Fibroblast of gingiva (primary cell): ENCODE measurements around the gene PAX6.

Experiments
- DNase-seq: peaks from one replicate; pipeline ENCODE4 v3.0.0-alpha.2; 2011; ENCODE audit warnings: low read depth

Gene PAX6

GRCh38 chr11:31810779-31811647 is at the start of gene PAX6:
Gene PAX6 (minus strand): TSS chr11:31811322. CDS start chr11:31806411, 4,911 bp downstream.
- no peak for DNase-seq

DNA sequence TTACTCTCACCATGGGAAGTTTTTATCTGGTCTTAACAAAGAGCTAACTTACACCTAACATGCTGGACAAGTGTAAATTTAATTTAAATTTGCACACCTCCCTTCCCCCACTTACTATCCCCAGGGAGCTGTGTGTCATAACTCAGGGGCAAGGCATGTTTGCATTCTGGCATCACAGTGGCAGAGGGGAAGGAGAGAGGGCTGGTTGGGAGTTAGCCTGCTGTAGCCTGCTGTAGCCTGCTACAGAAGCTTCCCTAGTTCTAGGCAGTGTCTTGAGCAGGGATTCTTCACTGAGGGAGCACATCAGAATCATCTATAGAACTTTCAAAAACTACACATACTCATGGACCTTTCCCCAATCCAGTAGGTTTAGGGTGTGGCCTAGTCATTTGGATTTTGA is 49.3 kb upstream of the PAX6 start:
- DNase-seq, result no peak

DNA sequence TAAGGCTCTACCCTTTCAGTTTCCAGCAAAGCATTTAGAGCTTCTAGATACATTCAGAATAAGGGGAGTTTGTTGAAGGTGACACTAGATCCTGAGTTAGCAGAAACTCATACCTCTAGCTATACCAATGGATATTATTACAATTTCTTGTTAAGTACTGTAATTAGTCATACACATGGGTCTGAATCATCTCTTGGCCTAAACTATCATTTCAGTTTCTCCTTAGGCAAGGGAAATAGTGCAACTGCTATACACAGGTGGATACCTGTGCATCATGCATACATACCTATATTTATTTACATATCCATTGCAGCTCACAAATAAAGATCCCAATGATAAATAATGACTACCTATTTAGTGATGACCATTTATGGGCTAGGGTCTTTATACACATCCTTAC is 45.1 kb upstream of the PAX6 start:
- DNase-seq, result no peak

GRCh38 chr11:31855466-31855865 is 44.3 kb upstream of the PAX6 start:
- no peak for DNase-seq

- no peak for DNase-seq
Measured at GRCh38 chr11:31850365-31850764, 39.2 kb upstream of the PAX6 start.

- DNase-seq, result no peak
Measured at GRCh38 chr11:31847761-31848160, 36.6 kb upstream of the PAX6 start.

DNA sequence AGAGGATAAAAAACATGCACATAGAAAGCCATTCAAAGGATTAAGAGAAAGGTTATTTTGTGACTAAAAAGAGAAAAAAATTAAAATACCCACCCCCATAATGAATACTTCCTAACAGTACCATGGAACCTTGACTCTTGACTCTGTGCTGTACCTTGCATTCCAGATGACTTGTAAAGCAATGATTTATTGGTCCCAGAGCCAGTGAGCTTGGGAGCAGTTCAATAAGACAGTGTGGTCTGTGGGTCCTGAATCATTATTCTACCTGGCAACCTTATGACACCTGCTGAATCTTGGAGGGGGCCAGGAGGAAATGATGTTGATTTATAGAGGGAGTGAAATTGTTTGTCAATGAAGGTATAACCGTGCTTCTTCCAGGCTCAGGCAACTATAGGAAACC is 34.2 kb upstream of the PAX6 start:
- no peak for DNase-seq

- DNase-seq, result no peak
Measured at GRCh38 chr11:31844351-31844750, 33.2 kb upstream of the PAX6 start.

- DNase-seq, result no peak
Measured at GRCh38 chr11:31841435-31841834, 30.3 kb upstream of the PAX6 start.

- DNase-seq, result no peak
Measured at GRCh38 chr11:31834237-31834636, 23.1 kb upstream of the PAX6 start.

- no peak for DNase-seq
Measured at GRCh38 chr11:31830406-31830805, 19.3 kb upstream of the PAX6 start.

GRCh38 chr11:31828217-31828616 is 17.1 kb upstream of the PAX6 start:
- no peak for DNase-seq

DNA sequence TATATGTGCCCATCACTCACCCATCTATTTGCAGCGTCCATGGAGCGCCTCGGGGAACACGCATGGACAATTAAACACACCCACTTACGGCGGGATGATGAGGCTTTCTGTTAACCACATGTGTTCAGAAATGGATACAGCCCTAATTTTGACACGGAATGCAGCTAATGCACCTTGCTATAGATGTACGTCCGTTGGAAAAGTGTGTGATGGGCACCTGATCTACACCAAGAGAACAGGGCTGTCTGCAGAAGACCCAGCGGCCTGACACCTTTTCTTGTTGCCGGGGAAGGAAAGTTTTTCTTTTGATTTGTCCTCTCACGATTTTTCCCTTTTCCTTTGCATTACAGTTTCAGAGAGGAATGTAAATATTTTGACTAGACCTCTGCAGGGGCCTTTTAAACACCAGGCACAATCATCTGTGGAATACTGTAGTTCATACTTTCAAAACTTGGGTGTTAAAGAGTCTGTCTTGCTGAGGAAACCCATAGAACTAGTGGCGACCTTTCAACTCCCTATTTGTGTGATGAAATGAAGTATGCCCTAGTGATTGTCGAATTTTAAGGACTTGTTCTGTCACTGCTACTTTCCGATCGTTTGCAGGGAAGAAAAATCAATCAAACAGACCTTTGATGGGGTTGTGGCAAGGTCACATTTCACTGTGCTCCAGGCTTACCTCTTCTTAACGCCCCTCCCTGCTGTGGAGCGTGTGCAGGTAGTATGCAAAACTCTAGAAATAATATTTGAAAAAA is 16.5 kb upstream of the PAX6 start:
- no peak for DNase-seq

DNA sequence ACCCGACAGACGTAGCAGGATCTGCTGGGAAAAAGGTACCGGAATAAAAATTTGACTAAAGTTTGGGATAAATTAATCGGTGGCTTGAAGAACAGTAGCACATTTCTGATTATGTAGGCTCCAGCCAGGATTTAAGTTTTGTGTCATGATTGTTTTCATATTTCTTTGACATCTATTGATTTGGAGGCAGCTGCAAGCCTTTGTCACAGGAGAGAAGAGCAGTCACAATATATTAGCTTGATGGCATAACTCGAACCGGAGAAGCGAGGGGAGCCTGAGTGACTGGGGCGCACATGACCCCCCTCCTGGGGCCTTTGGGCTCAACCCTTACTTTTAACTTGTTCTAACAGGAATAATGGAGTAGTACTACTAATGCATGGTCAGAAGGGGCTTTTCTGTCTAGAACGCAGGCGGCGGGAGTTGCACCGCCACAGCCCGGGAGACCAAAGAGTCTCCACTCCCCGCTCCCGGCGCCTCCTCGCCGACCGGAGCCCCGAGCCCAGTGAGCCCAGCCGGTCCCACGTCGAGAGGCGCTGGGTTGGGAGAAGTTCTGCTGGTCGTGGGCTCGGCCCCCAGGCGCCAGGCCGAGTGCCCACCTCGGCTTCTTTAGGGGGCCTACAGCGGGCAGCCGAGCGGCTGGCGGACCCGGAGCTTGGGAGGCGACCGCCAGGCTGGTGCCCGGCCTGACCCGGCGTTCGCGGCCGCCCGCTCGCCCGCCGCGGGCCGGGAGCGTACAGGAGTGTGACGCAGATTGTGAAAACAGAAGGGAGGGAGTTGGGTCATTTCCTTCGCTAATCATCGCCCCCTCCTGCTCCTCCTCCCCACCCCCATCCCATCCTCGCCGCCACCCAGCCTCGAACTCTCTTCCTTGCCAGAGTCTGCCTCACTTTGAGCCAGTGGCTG is 15.7 kb upstream of the PAX6 start:
- no peak for DNase-seq

- no peak for DNase-seq
Measured at GRCh38 chr11:31825838-31826484, 14.8 kb upstream of the PAX6 start.

DNA sequence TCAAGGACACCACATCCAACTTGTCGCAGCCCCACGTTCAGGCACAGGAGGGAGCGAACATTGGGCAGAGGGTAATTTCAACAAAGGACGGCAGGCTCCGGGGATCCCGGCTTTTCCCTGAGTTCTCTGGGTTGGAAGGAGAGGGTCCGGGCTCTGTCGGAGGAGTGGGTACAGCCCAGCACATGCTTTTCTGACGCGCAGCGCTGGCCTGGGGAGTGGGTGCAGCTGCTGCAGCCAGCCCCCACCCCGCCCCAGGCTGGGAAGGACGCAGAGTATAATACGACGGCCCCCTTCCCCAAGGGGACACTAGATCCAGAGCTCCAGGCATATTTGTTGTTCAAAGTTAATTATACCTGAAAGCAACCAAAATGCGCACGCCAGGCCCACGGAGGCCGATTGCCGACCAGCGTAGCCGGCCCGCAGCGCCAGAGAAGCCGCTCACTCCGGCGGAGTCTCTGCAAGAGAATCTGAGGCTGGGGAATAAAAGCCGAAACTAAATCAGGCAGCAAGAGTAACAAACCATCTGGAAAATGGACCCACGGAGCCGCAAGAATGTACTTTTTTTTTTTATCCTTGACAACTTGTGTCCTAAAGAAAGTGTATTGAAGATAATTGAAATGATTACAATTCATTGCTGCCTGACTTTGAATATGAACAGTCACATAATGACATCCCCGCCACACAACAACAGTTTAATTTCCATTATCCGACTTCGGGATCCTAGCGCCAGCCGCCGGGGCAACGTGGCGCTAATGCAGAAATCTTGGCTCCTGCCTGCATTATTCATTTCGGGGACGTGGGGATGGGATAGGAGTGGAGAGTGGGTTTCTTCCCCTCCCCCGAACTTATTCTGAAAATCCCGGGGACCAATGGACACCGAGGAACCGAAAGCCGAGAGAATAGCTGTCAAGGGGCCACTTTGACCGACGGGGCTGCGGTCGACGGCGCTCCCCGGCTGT is 14.0 kb upstream of the PAX6 start:
- DNase-seq, result no peak

DNA sequence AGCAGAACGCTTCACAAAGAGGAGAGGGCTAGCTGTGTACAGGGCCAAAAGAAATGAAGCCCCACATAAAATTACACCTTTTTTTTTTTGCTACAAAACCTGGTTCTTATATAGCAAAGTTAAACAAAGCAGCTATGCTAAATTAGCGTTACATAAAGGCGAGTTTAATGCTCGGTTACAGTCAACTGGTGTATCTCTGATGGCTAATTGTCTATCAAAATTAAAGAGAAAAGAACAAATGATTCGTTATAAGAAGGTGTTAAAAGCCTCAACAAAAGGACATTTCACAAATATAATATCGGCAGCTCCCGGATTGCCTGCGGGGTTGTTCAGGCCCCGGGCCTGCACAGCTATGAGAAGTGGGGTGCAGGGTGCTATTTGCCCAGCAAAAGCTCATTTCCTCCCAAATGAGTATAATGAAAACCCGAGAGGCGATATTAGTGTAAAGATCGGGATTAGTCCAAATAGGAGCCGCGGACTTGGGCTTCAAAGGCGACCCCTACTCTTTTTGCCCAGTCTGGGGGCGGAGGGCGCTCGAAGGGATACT is 13.3 kb upstream of the PAX6 start:
- DNase-seq, result no peak

- DNase-seq, result no peak
Measured at GRCh38 chr11:31823644-31824331, 12.7 kb upstream of the PAX6 start.

DNA sequence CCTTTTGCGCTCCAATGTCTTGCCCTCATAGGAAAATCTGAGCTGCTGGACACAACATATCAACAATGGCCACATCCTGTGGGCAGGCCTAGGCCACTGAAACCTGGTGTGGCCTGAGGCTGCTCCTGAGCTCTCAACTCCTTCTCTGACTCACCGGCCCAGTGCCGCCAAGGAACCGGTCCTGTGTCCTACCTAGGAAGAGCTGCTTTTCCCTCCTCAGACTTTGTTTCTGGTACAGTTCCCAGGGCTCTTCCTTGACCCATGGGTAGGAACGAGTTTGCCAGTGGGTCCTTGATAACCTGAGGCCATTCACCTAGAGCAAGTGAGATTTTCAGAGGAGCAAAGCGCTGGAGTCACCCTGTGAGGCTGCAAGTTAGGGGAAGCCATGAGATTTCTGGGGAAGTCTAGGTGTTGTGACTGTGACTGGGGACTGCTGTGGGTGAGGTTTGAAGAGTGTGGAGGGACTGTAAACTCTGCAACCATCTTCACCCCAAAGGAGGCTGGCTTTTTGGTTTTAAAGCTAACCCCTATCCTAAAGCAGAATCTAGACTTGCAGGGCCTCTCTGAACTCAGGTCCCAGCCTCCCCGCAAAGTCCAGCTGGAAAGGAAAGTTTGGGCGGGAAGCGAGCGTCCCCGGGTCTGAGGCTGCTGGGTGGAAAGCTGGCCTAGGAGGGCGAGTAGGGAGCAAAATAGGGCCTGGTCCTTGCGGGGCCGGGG is 12.0 kb upstream of the PAX6 start:
- no peak for DNase-seq
